ENCODE results near the gene THPO. TPM values are rescaled to one million over a fixed set of nuclear protein-coding genes. Genes with fewer than 3 reads are reported as not detected.

THPO gene
- total and polyA plus RNA-seq, 2 experiments from 2014 or later = 0.14 to 1.9 TPM

DNA sequence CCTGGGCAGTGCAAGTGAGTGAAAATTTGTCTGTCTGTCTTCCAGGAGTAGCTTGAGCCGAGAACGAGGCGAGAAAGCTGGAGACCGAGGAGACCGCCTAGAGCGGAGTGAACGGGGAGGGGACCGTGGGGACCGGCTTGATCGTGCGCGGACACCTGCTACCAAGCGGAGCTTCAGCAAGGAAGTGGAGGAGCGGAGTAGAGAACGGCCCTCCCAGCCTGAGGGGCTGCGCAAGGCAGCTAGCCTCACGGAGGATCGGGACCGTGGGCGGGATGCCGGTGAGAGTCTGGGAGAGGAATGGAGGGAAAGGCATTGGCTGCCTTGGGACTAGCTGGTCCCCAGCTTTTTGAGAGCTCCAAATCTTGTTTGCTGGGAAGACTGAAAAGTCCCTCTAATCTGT is 50.8 kb downstream of the THPO start:
- Mint-ChIP-seq H3K9me3 (no peaks in the 10 kb centered on the region), H3K36me3 (ENCODE audit: low read depth) (peaks cover 100% of the 10 kb centered on the region), H3K4me3 (no peak overlapping the region), H3K27ac (no peak overlapping the region; the same call in 1 of the 2 replicates), H3K27me3 (ENCODE audit: insufficient read depth, low read depth, poor library complexity) (peaks cover 25% of the 10 kb centered on the region), H3K4me1 (no peaks in the 10 kb centered on the region)
- Histone ChIP-seq H3K4me1 (ENCODE audit: insufficient read depth) (no peaks in the 10 kb centered on the region), H3F3A (replicated peaks; ENCODE audit: low read depth) (peaks cover 39% of the 10 kb centered on the region), H3K9me2 (ENCODE audit: insufficient read depth) (no peaks in the 10 kb centered on the region), H3K27ac (ENCODE audit: low read depth) (no peak overlapping the region), H3K79me2 (replicated peaks; ENCODE audit: insufficient read depth) (peaks cover 54% of the 10 kb centered on the region), H3K4me3 (no peak overlapping the region), H3K36me3 (ENCODE audit: insufficient read depth) (peaks cover 92% of the 10 kb centered on the region), H3K27me3 (ENCODE audit: insufficient read depth) (no peaks in the 10 kb centered on the region), H2AFZ (no peak overlapping the region), H4K20me1 (replicated peaks; ENCODE audit: insufficient read depth) (peaks cover 60% of the 10 kb centered on the region), H3K4me2 (no peak overlapping the region)
- ATAC-seq = no peak
- no peak for DNase-seq (ENCODE audit: low spot score)
- no peak for TF ChIP-seq POLR2AphosphoS5 (IDR thresholded peaks at IDR 0.05; ENCODE audit: low read depth)
- no peak for TF ChIP-seq STAT1 (IDR thresholded peaks at IDR 0.05; ENCODE audit: unreplicated experiment)
- TF ChIP-seq, protein P1, sequence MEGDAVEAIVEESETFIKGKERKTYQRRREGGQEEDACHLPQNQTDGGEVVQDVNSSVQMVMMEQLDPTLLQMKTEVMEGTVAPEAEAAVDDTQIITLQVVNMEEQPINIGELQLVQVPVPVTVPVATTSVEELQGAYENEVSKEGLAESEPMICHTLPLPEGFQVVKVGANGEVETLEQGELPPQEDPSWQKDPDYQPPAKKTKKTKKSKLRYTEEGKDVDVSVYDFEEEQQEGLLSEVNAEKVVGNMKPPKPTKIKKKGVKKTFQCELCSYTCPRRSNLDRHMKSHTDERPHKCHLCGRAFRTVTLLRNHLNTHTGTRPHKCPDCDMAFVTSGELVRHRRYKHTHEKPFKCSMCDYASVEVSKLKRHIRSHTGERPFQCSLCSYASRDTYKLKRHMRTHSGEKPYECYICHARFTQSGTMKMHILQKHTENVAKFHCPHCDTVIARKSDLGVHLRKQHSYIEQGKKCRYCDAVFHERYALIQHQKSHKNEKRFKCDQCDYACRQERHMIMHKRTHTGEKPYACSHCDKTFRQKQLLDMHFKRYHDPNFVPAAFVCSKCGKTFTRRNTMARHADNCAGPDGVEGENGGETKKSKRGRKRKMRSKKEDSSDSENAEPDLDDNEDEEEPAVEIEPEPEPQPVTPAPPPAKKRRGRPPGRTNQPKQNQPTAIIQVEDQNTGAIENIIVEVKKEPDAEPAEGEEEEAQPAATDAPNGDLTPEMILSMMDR (conservative IDR thresholded peaks at IDR 0.05; ENCODE audit: low read depth in 2 of 2) = no peak
- TF ChIP-seq ZNF114 (CRISPR knock-in tag; IDR thresholded peaks at IDR 0.05) = no peak
- TF ChIP-seq, protein P2, sequence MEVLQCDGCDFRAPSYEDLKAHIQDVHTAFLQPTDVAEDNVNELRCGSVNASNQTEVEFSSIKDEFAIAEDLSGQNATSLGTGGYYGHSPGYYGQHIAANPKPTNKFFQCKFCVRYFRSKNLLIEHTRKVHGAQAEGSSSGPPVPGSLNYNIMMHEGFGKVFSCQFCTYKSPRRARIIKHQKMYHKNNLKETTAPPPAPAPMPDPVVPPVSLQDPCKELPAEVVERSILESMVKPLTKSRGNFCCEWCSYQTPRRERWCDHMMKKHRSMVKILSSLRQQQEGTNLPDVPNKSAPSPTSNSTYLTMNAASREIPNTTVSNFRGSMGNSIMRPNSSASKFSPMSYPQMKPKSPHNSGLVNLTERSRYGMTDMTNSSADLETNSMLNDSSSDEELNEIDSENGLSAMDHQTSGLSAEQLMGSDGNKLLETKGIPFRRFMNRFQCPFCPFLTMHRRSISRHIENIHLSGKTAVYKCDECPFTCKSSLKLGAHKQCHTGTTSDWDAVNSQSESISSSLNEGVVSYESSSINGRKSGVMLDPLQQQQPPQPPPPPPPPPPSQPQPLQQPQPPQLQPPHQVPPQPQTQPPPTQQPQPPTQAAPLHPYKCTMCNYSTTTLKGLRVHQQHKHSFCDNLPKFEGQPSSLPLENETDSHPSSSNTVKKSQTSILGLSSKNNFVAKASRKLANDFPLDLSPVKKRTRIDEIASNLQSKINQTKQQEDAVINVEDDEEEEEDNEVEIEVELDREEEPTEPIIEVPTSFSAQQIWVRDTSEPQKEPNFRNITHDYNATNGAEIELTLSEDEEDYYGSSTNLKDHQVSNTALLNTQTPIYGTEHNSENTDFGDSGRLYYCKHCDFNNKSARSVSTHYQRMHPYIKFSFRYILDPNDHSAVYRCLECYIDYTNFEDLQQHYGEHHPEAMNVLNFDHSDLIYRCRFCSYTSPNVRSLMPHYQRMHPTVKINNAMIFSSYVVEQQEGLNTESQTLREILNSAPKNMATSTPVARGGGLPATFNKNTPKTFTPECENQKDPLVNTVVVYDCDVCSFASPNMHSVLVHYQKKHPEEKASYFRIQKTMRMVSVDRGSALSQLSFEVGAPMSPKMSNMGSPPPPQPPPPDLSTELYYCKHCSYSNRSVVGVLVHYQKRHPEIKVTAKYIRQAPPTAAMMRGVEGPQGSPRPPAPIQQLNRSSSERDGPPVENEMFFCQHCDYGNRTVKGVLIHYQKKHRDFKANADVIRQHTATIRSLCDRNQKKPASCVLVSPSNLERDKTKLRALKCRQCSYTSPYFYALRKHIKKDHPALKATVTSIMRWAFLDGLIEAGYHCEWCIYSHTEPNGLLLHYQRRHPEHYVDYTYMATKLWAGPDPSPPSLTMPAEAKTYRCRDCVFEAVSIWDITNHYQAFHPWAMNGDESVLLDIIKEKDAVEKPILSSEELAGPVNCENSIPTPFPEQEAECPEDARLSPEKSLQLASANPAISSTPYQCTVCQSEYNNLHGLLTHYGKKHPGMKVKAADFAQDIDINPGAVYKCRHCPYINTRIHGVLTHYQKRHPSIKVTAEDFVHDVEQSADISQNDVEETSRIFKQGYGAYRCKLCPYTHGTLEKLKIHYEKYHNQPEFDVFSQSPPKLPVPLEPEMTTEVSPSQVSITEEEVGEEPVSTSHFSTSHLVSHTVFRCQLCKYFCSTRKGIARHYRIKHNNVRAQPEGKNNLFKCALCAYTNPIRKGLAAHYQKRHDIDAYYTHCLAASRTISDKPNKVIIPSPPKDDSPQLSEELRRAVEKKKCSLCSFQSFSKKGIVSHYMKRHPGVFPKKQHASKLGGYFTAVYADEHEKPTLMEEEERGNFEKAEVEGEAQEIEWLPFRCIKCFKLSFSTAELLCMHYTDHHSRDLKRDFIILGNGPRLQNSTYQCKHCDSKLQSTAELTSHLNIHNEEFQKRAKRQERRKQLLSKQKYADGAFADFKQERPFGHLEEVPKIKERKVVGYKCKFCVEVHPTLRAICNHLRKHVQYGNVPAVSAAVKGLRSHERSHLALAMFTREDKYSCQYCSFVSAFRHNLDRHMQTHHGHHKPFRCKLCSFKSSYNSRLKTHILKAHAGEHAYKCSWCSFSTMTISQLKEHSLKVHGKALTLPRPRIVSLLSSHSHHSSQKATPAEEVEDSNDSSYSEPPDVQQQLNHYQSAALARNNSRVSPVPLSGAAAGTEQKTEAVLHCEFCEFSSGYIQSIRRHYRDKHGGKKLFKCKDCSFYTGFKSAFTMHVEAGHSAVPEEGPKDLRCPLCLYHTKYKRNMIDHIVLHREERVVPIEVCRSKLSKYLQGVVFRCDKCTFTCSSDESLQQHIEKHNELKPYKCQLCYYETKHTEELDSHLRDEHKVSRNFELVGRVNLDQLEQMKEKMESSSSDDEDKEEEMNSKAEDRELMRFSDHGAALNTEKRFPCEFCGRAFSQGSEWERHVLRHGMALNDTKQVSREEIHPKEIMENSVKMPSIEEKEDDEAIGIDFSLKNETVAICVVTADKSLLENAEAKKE (CRISPR knock-in tag; IDR thresholded peaks at IDR 0.05) = no peak
- TF ChIP-seq EZH2phosphoT487 (IDR thresholded peaks at IDR 0.05; ENCODE audit: unreplicated experiment) = no peak
- TF ChIP-seq, protein P3, sequence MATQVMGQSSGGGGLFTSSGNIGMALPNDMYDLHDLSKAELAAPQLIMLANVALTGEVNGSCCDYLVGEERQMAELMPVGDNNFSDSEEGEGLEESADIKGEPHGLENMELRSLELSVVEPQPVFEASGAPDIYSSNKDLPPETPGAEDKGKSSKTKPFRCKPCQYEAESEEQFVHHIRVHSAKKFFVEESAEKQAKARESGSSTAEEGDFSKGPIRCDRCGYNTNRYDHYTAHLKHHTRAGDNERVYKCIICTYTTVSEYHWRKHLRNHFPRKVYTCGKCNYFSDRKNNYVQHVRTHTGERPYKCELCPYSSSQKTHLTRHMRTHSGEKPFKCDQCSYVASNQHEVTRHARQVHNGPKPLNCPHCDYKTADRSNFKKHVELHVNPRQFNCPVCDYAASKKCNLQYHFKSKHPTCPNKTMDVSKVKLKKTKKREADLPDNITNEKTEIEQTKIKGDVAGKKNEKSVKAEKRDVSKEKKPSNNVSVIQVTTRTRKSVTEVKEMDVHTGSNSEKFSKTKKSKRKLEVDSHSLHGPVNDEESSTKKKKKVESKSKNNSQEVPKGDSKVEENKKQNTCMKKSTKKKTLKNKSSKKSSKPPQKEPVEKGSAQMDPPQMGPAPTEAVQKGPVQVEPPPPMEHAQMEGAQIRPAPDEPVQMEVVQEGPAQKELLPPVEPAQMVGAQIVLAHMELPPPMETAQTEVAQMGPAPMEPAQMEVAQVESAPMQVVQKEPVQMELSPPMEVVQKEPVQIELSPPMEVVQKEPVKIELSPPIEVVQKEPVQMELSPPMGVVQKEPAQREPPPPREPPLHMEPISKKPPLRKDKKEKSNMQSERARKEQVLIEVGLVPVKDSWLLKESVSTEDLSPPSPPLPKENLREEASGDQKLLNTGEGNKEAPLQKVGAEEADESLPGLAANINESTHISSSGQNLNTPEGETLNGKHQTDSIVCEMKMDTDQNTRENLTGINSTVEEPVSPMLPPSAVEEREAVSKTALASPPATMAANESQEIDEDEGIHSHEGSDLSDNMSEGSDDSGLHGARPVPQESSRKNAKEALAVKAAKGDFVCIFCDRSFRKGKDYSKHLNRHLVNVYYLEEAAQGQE (IDR thresholded peaks at IDR 0.05; ENCODE audit: unreplicated experiment) = no peak
- TF ChIP-seq JUNB (IDR thresholded peaks at IDR 0.05; ENCODE audit: unreplicated experiment) = no peak
- TF ChIP-seq NANOG (IDR thresholded peaks at IDR 0.05; ENCODE audit: borderline replicate concordance) = no peak
- no peak for TF ChIP-seq CREB1 (CRISPR knock-in tag; IDR thresholded peaks at IDR 0.05; ENCODE audit: low read depth)
- no peak for TF ChIP-seq EZH2 (IDR thresholded peaks at IDR 0.05; ENCODE audit: low read depth, unreplicated experiment)
- TF ChIP-seq, protein P4, sequence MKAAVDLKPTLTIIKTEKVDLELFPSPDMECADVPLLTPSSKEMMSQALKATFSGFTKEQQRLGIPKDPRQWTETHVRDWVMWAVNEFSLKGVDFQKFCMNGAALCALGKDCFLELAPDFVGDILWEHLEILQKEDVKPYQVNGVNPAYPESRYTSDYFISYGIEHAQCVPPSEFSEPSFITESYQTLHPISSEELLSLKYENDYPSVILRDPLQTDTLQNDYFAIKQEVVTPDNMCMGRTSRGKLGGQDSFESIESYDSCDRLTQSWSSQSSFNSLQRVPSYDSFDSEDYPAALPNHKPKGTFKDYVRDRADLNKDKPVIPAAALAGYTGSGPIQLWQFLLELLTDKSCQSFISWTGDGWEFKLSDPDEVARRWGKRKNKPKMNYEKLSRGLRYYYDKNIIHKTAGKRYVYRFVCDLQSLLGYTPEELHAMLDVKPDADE (IDR thresholded peaks at IDR 0.05) = no peak
- TF ChIP-seq ZNF331 (CRISPR knock-in tag; IDR thresholded peaks at IDR 0.05; ENCODE audit: low read depth) = no peak
